Measurements from ENCODE around the gene AP1M1.
"Not testable (repeated sequence)": the region's sequence is repeated elsewhere in the genome, so short reads cannot be mapped to it uniquely, and the experiment has no call there.

Gene AP1M1

GRCh38 chr19:16260812-16261161 is 63.1 kb downstream of the AP1M1 start:
- no peak for DNase-seq

- DNase-seq, result no peak
These were observed 64.1 kb downstream of the AP1M1 start for GRCh38 chr19:16261584-16262368.

- no peak for DNase-seq
These were observed 64.9 kb downstream of the AP1M1 start for GRCh38 chr19:16262618-16263017.

GRCh38 chr19:16263141-16263761 is 65.5 kb downstream of the AP1M1 start:
- no peak for DNase-seq

- no peak for DNase-seq
These were observed 67.5 kb downstream of the AP1M1 start for GRCh38 chr19:16265205-16265604.

- DNase-seq, result no peak
These were observed 68.3 kb downstream of the AP1M1 start for GRCh38 chr19:16265890-16266585.

- DNase-seq, result no peak
These were observed 68.9 kb downstream of the AP1M1 start for GRCh38 chr19:16266586-16266942.

GRCh38 chr19:16268676-16269319 is 71.1 kb downstream of the AP1M1 start:
- no peak for DNase-seq

- DNase-seq, result peak in 26 of 56 donors; percentile 2 to 64 (median 24)
These were observed 75.2 kb downstream of the AP1M1 start for GRCh38 chr19:16272945-16273344.

GRCh38 chr19:16274447-16274846 is 76.7 kb downstream of the AP1M1 start:
- DNase-seq, result no peak

GRCh38 chr19:16280306-16280705 is 82.6 kb downstream of the AP1M1 start:
- no peak for DNase-seq

GRCh38 chr19:16281743-16282142 is 84.0 kb downstream of the AP1M1 start:
- DNase-seq, result no peak

- peak in 55 of 56 donors; percentile 5 to 87 (median 69) for DNase-seq
These were observed 85.7 kb downstream of the AP1M1 start for GRCh38 chr19:16283210-16284061.

- DNase-seq, result no peak
These were observed 86.8 kb downstream of the AP1M1 start for GRCh38 chr19:16284505-16284904.

- not testable (repeated sequence) for DNase-seq
These were observed 87.4 kb downstream of the AP1M1 start for GRCh38 chr19:16285079-16285478.

GRCh38 chr19:16285769-16286498 is 88.2 kb downstream of the AP1M1 start:
- peak in 47 of 56 donors; percentile 3 to 77 (median 27) for DNase-seq

GRCh38 chr19:16288544-16288943 is 90.8 kb downstream of the AP1M1 start:
- no peak for DNase-seq

GRCh38 chr19:16289594-16289993 is 91.9 kb downstream of the AP1M1 start:
- DNase-seq, result no peak

GRCh38 chr19:16290692-16291091 is 93.0 kb downstream of the AP1M1 start:
- no peak for DNase-seq

Data from nucleus accumbens (tissue), 56 donors.